HEK293T (cell line): ENCODE results near the gene PPP1CA.

Source experiments
- ELF4 ChIP-seq: fragments of 450-650 bp; IDR thresholded peaks from 2 replicates; pipeline ENCODE4 v1.6.1; 2017; ENCODE audit warnings: antibody characterized with exemption
- FOXM1 ChIP-seq: fragments of 450-650 bp; IDR thresholded peaks from 2 replicates; pipeline ENCODE4 v1.6.1; 2017; ENCODE audit warnings: mild to moderate bottlenecking, borderline replicate concordance

GRCh38 chr11:67437082-67437808, 35.6 kb upstream of the PPP1CA start, which contains the start of gene PTPRCAP:
- TF ChIP-seq FOXM1 (no peak), ELF4 (no peak)
